ENCODE results near the gene TENM3.

DNA sequence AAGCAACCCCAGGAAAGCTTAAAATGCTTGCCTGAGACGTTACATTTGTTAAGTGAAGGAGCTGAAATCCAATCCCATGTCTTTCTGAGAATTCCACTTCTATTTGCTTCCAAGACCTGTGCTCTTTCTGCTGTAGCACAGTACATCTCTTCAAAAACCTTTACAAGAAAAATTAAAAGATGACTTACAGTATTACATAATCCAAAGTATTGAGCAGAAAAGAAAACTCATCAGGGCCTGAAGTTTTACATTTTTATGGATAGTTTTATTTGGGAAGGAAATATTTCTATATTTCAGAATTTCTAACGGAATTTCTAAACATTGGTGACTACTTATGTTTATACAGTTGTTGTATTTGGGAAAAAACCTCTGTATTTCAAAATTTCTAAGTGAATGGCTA, 276.3 kb downstream of the TENM3 start:
- TF ChIP-seq CTCF (IDR thresholded peaks at IDR 0.05; ENCODE audit: low read depth, low read length) = no peak
- no peak for TF ChIP-seq POLR2A (IDR thresholded peaks at IDR 0.05; ENCODE audit: extremely low read depth, insufficient read length)
- TF ChIP-seq MYC (IDR thresholded peaks at IDR 0.05; ENCODE audit: low read depth, low read length) = no peak
- TF ChIP-seq, protein P1, sequence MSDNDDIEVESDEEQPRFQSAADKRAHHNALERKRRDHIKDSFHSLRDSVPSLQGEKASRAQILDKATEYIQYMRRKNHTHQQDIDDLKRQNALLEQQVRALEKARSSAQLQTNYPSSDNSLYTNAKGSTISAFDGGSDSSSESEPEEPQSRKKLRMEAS (IDR thresholded peaks at IDR 0.05; ENCODE audit: low read depth, low read length) = no peak
